ENCODE data around the gene ADAMTSL1.

ADAMTSL1 gene

GRCh38 chr9:18849890-18850677 is 376.1 kb downstream of the ADAMTSL1 start:
- TF ChIP-seq ZNF76 (tag by site-specific recombination; IDR thresholded peaks at IDR 0.05; ENCODE audit: borderline replicate concordance, low read depth) = no peak
- TF ChIP-seq ZNF184 (tag by site-specific recombination; IDR thresholded peaks at IDR 0.05) = no peak
- TF ChIP-seq ZNF302 (tag by site-specific recombination; IDR thresholded peaks at IDR 0.05; ENCODE audit: low read depth) = no peak
- TF ChIP-seq, protein P1, sequence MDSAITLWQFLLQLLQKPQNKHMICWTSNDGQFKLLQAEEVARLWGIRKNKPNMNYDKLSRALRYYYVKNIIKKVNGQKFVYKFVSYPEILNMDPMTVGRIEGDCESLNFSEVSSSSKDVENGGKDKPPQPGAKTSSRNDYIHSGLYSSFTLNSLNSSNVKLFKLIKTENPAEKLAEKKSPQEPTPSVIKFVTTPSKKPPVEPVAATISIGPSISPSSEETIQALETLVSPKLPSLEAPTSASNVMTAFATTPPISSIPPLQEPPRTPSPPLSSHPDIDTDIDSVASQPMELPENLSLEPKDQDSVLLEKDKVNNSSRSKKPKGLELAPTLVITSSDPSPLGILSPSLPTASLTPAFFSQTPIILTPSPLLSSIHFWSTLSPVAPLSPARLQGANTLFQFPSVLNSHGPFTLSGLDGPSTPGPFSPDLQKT (IDR thresholded peaks at IDR 0.05; ENCODE audit: borderline replicate concordance, low read depth, low read length) = no peak
- CTCF ChIA-PET = no interaction called here

DNA sequence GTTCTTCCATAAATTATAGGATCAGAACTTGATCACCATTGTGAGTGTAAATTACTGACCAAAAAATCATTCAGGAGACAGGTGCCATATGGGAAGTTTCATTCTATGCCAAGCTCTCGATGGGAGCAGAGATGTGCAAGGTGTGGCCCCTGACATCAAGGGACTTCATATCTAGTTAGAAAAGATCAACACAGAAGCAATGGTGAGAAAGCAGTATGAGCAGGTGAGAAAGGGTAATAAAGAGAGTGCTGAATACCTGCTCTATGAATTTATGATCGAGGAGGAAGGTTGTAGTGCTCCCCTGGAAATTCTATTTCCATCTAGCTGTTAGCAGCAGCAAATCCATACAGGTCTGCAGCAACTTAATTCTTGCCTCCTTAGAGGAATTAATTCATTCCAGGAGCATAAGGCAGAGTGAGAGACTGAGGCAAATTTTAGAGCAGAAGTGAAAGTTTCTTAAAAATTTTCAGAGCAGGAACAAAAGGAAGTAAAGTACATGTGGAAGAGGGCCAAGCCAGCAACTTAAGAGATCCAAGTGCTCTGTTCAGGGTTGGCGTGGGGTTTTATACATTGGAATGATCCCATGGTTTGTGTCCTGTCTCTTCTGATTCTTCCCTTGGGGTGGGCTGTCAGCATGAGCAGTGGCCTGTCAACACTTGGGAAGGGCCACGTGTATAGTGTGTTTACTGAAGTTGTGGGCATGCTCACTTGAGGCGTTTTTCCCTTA is 377.3 kb downstream of the ADAMTSL1 start:
- ChIA-PET CTCF (interaction anchor here (0.7 kb wide), 1 partner anchor 36 kb away, joined by 3 read pairs; no protein-coding TSS in a partner anchor), POLR2A (no interaction called here)
- no peaks in the 10 kb centered on the region for H3K9me3 ChIP-seq (ENCODE audit: control insufficient read depth, insufficient read depth, low read depth, low read length)
- H3K36me3 ChIP-seq (ENCODE audit: control insufficient read depth in 2 of 2, insufficient read depth in 1 of 2, low read length in 2 of 2) = no peaks in the 10 kb centered on the region
- H3K27ac ChIP-seq (ENCODE audit: extremely low read depth, low read depth, low read length) = no peak overlapping the region
- no peak overlapping the region for H3K4me3 ChIP-seq (ENCODE audit: low read depth, low read length)
- TF ChIP-seq, protein P2, sequence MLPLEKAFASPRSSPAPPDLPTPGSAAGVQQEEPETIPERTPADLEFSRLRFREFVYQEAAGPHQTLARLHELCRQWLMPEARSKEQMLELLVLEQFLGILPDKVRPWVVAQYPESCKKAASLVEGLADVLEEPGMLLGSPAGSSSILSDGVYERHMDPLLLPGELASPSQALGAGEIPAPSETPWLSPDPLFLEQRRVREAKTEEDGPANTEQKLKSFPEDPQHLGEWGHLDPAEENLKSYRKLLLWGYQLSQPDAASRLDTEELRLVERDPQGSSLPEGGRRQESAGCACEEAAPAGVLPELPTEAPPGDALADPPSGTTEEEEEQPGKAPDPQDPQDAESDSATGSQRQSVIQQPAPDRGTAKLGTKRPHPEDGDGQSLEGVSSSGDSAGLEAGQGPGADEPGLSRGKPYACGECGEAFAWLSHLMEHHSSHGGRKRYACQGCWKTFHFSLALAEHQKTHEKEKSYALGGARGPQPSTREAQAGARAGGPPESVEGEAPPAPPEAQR (tag by site-specific recombination; IDR thresholded peaks at IDR 0.05) = no peak
- TF ChIP-seq ZNF202 (tag by site-specific recombination; IDR thresholded peaks at IDR 0.05; ENCODE audit: borderline replicate concordance) = no peak
- TF ChIP-seq WT1 (tag by site-specific recombination; IDR thresholded peaks at IDR 0.05) = no peak
- TF ChIP-seq GLIS2 (tag by site-specific recombination; IDR thresholded peaks at IDR 0.05) = no peak
- TF ChIP-seq ZNF670 (tag by site-specific recombination; IDR thresholded peaks at IDR 0.05; ENCODE audit: low read depth) = no peak
- no peak for TF ChIP-seq ZNF549 (tag by site-specific recombination; IDR thresholded peaks at IDR 0.05)
- TF ChIP-seq ZNF114 (tag by site-specific recombination; IDR thresholded peaks at IDR 0.05) = no peak
- no peak for TF ChIP-seq ZEB2 (tag by site-specific recombination; IDR thresholded peaks at IDR 0.05)
- no peak for TF ChIP-seq ZFP37 (tag by site-specific recombination; IDR thresholded peaks at IDR 0.05)
- no peak for TF ChIP-seq ZNF146 (tag by site-specific recombination; IDR thresholded peaks at IDR 0.05)
- TF ChIP-seq ZNF580 (tag by site-specific recombination; IDR thresholded peaks at IDR 0.05) = no peak
- no peak for TF ChIP-seq ZNF585B (tag by site-specific recombination; IDR thresholded peaks at IDR 0.05)
- TF ChIP-seq IKZF3 (tag by site-specific recombination; IDR thresholded peaks at IDR 0.05) = no peak
- TF ChIP-seq, protein P3, sequence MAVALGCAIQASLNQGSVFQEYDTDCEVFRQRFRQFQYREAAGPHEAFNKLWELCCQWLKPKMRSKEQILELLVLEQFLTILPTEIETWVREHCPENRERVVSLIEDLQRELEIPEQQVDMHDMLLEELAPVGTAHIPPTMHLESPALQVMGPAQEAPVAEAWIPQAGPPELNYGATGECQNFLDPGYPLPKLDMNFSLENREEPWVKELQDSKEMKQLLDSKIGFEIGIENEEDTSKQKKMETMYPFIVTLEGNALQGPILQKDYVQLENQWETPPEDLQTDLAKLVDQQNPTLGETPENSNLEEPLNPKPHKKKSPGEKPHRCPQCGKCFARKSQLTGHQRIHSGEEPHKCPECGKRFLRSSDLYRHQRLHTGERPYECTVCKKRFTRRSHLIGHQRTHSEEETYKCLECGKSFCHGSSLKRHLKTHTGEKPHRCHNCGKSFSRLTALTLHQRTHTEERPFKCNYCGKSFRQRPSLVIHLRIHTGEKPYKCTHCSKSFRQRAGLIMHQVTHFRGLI (tag by site-specific recombination; IDR thresholded peaks at IDR 0.05) = no peak
- no peak for TF ChIP-seq ZIC2 (tag by site-specific recombination; IDR thresholded peaks at IDR 0.05)
- no peak for TF ChIP-seq ZNF302 (tag by site-specific recombination; IDR thresholded peaks at IDR 0.05; ENCODE audit: low read depth)
- no peak for TF ChIP-seq ZNF133 (tag by site-specific recombination; IDR thresholded peaks at IDR 0.05)
- no peaks in the 10 kb centered on the region for H3K4me1 ChIP-seq (ENCODE audit: control insufficient read depth, insufficient read depth, low read length)

More at GRCh38 chr9:18849890-18850677, 376.1 kb downstream of the ADAMTSL1 start:
- no peaks in the 10 kb centered on the region for H3K4me1 ChIP-seq (ENCODE audit: control insufficient read depth, insufficient read depth, low read length)
- no peak overlapping the region for H3K27ac ChIP-seq (ENCODE audit: extremely low read depth, low read depth, low read length)
- no peak overlapping the region for H3K4me3 ChIP-seq (ENCODE audit: low read depth, low read length)
- POLR2A ChIA-PET = no interaction called here
- H3K9me3 ChIP-seq (ENCODE audit: control insufficient read depth, insufficient read depth, low read depth, low read length) = no peaks in the 10 kb centered on the region
- no peaks in the 10 kb centered on the region for H3K36me3 ChIP-seq (ENCODE audit: control insufficient read depth in 2 of 2, insufficient read depth in 1 of 2, low read length in 2 of 2)
